Measurements from ENCODE around the gene EP300.

The EP300 gene

GRCh38 chr22:41191467-41191866, 99.1 kb downstream of the EP300 start:
- in situ Hi-C loops (cut with HindIII; ENCODE audit: low sequenced_read_pairs): no loop called here
- DNase-seq (ENCODE audit: low read depth, low spot score): no peak
- no peak overlapping the region for H3K4me3 ChIP-seq (ENCODE audit: low read depth, low read length)
- TF ChIP-seq CTCF (IDR thresholded peaks at IDR 0.05; ENCODE audit: low read depth, low read length): no peak

DNA sequence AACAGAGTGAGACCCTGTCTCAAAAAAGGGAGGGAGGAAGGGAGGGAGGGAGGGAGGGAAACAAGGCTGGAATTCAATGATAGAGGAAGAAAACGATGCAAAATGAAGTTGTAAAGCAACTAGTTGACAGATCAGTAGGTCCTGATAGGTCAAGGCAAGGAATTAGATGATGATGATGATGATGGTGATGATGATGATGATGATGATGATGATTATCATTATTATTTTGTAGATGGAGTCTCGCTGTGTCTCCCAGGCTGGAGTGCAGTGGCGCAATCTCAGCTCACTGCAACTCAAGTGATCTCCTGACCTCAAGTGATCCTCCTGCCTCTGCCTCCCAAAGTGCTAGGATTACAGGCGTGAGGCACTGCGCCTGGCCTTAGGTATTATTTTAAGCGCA, 101.4 kb downstream of the EP300 start:
- no peak for DNase-seq (ENCODE audit: low read depth, low spot score)
- in situ Hi-C loops (cut with HindIII; ENCODE audit: low sequenced_read_pairs): no loop called here
- no peak for TF ChIP-seq CTCF (IDR thresholded peaks at IDR 0.05; ENCODE audit: low read depth, low read length)
- no peak overlapping the region for H3K4me3 ChIP-seq (ENCODE audit: low read depth, low read length)

DNA sequence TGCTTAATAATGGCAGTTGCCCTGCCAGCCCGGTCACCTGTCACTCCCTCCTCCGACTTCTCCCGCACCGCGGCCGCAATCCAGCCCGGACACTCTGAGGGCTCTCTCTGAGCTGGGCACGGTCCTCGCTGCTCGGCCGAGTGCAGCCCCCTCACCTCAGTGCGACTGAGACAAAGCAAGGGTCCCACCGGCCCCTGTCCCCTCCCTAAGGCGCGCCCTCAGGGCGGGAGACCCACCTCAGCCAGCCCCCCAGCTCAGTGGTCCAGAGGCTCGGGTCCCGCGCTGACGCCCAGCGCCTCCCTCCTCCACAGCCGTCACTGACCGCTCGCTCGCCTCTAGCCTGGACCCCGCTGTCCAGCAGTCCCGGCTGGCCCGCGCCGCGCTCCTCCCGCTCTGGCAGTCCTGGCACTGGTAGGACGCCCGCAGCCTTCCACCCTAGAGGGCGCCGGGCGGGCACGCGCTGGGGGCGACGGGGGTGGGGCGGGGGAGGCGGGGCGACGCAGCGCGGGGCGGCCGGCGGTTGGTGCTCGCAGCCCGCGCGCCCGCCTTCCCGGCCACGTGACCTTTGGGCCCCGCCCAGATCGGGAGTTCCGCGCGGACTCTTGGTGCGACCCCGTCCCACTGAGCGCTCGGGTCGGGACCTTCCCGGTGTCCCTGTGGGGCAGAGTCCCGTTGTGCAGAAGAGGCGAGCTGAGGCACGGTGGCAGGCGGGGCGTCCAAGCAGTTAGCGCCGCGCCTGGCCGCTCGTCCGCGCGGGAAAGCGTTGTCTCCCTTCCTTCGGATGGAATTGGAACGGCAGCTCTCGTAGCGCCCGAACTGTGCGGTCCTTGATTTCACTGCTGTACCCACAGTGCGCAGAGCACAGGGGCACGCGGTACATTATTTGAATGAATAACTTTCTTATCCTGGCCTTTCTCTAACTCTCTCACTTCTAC, 104.9 kb downstream of the EP300 start:
- in situ Hi-C loops (cut with HindIII; ENCODE audit: low sequenced_read_pairs): no loop called here
- peak overlapping the region; percentile 68 for H3K4me3 ChIP-seq (ENCODE audit: low read depth, low read length)
- DNase-seq (ENCODE audit: low read depth, low spot score): peak; percentile 39
- TF ChIP-seq CTCF (IDR thresholded peaks at IDR 0.05; ENCODE audit: low read depth, low read length): peak; percentile 30

DNA sequence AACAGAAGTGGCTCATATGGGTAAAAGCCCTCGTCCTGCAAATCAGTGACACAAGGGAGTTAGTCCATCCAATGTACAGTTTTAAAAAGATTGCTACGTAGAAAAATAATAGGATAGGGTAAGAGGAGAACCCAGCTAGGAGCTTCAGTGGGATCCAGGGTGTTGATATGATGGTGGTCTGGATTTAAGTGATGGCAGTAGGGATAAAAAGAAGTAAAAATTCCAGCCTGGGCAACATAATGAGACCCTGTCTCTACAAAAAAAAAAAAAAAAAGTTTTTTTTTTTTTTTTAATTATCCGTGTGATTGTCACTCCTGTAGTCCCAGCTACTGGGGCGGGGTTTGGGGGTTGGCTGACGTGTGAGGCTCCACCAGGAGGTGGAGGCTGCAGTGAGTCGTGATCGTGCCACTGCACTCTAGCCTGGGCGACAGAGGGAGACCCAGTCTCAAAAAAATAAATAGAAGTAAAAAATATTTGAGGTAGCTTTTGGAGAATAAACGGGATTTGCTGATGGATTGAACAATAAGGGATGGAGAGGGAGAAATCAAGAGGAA, 105.7 kb downstream of the EP300 start:
- no peak for TF ChIP-seq CTCF (IDR thresholded peaks at IDR 0.05; ENCODE audit: low read depth, low read length)
- peak overlapping the region; percentile 68 for H3K4me3 ChIP-seq (ENCODE audit: low read depth, low read length)
- no peak for DNase-seq (ENCODE audit: low read depth, low spot score)
- in situ Hi-C loops (cut with HindIII; ENCODE audit: low sequenced_read_pairs): no loop called here

- no peak overlapping the region for H3K4me3 ChIP-seq (ENCODE audit: low read depth, low read length)
- in situ Hi-C loops (cut with HindIII; ENCODE audit: low sequenced_read_pairs): no loop called here
- no peak for DNase-seq (ENCODE audit: low read depth, low spot score)
- TF ChIP-seq CTCF (IDR thresholded peaks at IDR 0.05; ENCODE audit: low read depth, low read length): no peak
Observed at GRCh38 chr22:41201141-41201540, 108.7 kb downstream of the EP300 start.

DNA sequence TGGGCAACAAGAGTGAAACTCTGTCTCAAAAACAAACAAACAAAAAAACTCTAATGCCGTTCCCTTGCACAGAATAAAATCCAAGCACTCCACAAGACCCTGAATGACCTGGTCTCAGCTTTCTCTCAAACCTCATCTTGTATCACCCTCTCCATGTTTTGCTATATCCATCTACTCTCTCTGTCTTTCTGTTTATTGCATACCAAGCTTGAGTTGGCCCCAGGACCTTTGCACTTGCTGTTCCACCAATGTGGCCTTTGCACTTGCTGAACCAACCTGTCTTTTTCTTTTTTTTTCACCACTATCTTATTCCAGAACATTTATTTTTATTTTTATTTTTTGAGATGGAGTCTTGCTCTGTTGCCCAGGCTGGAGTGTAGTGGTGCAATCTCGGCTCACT, 110.7 kb downstream of the EP300 start:
- no peak for TF ChIP-seq CTCF (IDR thresholded peaks at IDR 0.05; ENCODE audit: low read depth, low read length)
- no peak for DNase-seq (ENCODE audit: low read depth, low spot score)
- in situ Hi-C loops (cut with HindIII; ENCODE audit: low sequenced_read_pairs): no loop called here

More for the DNA sequence above, 110.7 kb downstream of the EP300 start:
- no peak overlapping the region for H3K4me3 ChIP-seq (ENCODE audit: low read depth, low read length)

All from astrocyte of the spinal cord (primary cell).